BLaER1 (cell line): ENCODE measurements around the gene UNC13B.

Source experiments
- H3K27ac ChIP-seq: shearing (Covaris generic); formaldehyde crosslinking; 2 replicates; pipeline ENCODE4 v1.8.1; 2022
- H3K27me3 ChIP-seq: shearing (Covaris generic); formaldehyde crosslinking; 2 replicates; pipeline ENCODE4 v1.8.1; 2022
- H3K36me3 ChIP-seq: shearing (Covaris generic); formaldehyde crosslinking; 2 replicates; pipeline ENCODE4 v1.8.1; 2022
- H3K4me1 ChIP-seq: shearing (Covaris generic); formaldehyde crosslinking; 2 replicates; pipeline ENCODE4 v1.8.1; 2022
- H3K4me2 ChIP-seq: shearing (Covaris generic); formaldehyde crosslinking; 2 replicates; pipeline ENCODE4 v1.8.1; 2022
- H3K4me3 ChIP-seq: shearing (Covaris generic); formaldehyde crosslinking; 2 replicates; pipeline ENCODE4 v1.8.1; 2022
- H3K9ac ChIP-seq: shearing (Covaris generic); formaldehyde crosslinking; 2 replicates; pipeline ENCODE4 v1.8.1; 2022
- H3K9me3 ChIP-seq: shearing (Covaris generic); formaldehyde crosslinking; 2 replicates; pipeline ENCODE4 v1.8.1; 2022
- H4K20me1 ChIP-seq: shearing (Covaris generic); formaldehyde crosslinking; 2 replicates; pipeline ENCODE4 v1.8.1; 2022
- Cebpa-rat ChIP-seq: shearing (Covaris generic); IDR thresholded peaks from 2 replicates; pipeline ENCODE4 v1.8.1; 2022

The UNC13B gene

GRCh38 chr9:35436933-35437332, 275.1 kb downstream of the UNC13B start:
- TF ChIP-seq Cebpa-rat: no peak
- Histone ChIP-seq H3K4me2 (no peak overlapping the region), H3K27ac (no peak overlapping the region), H3K9ac (no peak overlapping the region), H3K36me3 (no peaks in the 10 kb centered on the region), H3K27me3 (no peaks in the 10 kb centered on the region), H3K4me1 (no peaks in the 10 kb centered on the region), H3K9me3 (no peaks in the 10 kb centered on the region), H4K20me1 (no peaks in the 10 kb centered on the region), H3K4me3 (no peak overlapping the region)

GRCh38 chr9:35446012-35446411, 284.2 kb downstream of the UNC13B start:
- Histone ChIP-seq H3K9me3 (no peaks in the 10 kb centered on the region), H3K9ac (no peak overlapping the region), H3K36me3 (no peaks in the 10 kb centered on the region), H3K27ac (no peak overlapping the region), H3K4me1 (no peaks in the 10 kb centered on the region), H3K4me2 (no peak overlapping the region), H3K27me3 (no peaks in the 10 kb centered on the region), H4K20me1 (no peaks in the 10 kb centered on the region), H3K4me3 (no peak overlapping the region)
- TF ChIP-seq Cebpa-rat: no peak

GRCh38 chr9:35448496-35448895, 286.7 kb downstream of the UNC13B start:
- no peak overlapping the region for H3K4me2 ChIP-seq
- no peak overlapping the region for H3K27ac ChIP-seq
- no peak for TF ChIP-seq Cebpa-rat
- peaks cover 3% of the 10 kb centered on the region for H3K9me3 ChIP-seq
- no peaks in the 10 kb centered on the region for H3K36me3 ChIP-seq
- H3K9ac ChIP-seq: no peak overlapping the region
- no peak overlapping the region for H3K4me3 ChIP-seq
- no peaks in the 10 kb centered on the region for H4K20me1 ChIP-seq
- H3K27me3 ChIP-seq: no peaks in the 10 kb centered on the region
- no peaks in the 10 kb centered on the region for H3K4me1 ChIP-seq

GRCh38 chr9:35452481-35452880, 290.7 kb downstream of the UNC13B start:
- no peak overlapping the region for H3K9ac ChIP-seq
- H3K27ac ChIP-seq: no peak overlapping the region
- H3K36me3 ChIP-seq: no peaks in the 10 kb centered on the region
- no peaks in the 10 kb centered on the region for H3K27me3 ChIP-seq
- no peak overlapping the region for H3K4me2 ChIP-seq
- H3K4me1 ChIP-seq: no peaks in the 10 kb centered on the region
- no peak for TF ChIP-seq Cebpa-rat
- H3K9me3 ChIP-seq: peaks cover 19% of the 10 kb centered on the region
- no peaks in the 10 kb centered on the region for H4K20me1 ChIP-seq
- H3K4me3 ChIP-seq: no peak overlapping the region

GRCh38 chr9:35453786-35454185, 292.0 kb downstream of the UNC13B start:
- Histone ChIP-seq H3K27ac (no peak overlapping the region), H3K9ac (no peak overlapping the region), H3K27me3 (no peaks in the 10 kb centered on the region), H3K4me2 (no peak overlapping the region), H3K4me1 (no peaks in the 10 kb centered on the region), H3K4me3 (no peak overlapping the region), H3K9me3 (peaks cover 19% of the 10 kb centered on the region), H3K36me3 (no peaks in the 10 kb centered on the region), H4K20me1 (no peaks in the 10 kb centered on the region)
- no peak for TF ChIP-seq Cebpa-rat
